NK-92 treated with Interleukin-12 subunit alpha and Interleukin-12 subunit beta, amount 100 ng/mL, for 24 hours (cell line): Measurements from ENCODE around the gene IDH2.
"Not testable (repeated sequence)": the region's sequence is repeated elsewhere in the genome, so short reads cannot be mapped to it uniquely, and the experiment has no call there.

Experiments
- DNase-seq: peaks from one replicate; lab custom pipeline; 2025; lab: John Stamatoyannopoulos, UW

Gene IDH2

DNA sequence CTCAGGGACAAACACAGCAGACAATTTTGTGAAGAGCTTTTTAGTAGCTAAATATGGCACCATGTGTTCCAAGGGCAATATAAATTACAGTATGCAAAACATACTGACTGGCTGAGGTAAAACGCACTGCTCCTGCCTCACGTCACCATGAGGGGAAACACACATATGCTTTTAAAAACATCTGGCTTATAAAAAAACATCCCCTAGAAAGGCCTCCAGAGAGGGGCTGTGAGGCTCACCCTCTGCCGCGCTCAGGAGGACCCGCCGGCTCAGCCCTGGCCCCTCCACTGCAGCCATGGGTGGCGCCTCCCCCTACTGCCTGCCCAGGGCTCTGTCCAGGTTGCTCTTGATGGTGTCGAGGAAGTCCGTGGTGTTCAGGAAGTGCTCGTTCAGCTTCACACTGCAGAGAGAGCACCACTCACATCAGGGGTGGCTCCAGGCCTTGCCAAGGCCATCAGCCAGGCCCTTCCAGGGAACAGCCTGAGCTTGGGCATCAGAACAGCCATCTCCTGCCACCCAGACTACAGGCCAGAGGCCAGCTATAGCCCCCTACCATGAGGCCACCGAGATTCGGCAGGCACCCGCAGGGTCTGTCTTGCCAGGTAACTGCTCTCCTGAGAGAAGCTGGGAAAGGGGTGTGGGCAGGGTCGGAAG is 18.2 kb downstream of the IDH2 start:
- no peak for DNase-seq

DNA sequence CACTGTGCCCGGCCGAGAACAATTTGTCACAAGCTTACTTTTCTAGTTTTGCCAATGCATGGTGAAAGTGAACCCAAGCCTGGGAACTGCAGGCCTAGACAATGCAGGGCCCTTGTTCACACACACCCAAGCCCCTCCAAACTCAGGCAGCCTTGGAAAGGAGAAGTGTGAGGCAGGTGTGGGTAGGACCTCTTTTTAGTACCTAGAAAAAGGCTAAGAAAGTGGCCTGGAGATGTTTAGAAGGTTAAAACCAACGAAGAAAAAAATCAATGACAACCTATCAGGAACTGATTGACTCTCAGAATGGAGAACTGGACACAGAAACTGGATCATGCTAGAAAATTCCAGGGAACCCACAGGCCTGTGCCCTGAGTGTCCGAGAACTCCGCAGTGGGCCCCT is 18.8 kb downstream of the IDH2 start:
- no peak for DNase-seq

DNA sequence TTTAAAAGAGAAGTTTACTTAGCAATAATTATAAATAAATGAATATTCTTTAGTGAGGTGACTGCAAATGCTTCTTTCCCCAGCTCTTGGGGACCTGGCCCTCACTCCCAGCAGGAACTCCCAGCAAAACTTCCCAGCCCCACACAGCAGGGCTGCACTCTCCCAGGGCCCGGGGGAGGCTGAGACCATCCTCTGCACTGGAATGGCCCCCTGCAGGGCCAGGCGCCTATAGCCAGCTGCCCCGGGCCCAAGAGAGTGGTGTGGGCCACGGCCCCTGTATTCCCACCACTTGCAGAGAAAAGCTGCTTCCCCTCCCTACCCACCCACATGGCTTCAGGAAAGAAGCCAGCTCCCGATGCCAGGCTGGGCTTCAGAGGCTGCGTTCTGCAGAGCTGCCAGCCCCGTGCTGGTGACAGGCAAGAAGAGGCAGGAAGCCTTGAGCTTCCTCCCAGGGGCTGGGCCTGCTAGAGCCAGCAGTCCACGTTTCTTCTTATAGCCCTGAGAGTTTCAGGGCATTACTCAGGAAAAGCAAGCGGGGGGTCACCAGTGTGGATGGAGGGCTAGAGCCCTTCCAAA is 20.0 kb downstream of the IDH2 start:
- DNase-seq: no peak

DNA sequence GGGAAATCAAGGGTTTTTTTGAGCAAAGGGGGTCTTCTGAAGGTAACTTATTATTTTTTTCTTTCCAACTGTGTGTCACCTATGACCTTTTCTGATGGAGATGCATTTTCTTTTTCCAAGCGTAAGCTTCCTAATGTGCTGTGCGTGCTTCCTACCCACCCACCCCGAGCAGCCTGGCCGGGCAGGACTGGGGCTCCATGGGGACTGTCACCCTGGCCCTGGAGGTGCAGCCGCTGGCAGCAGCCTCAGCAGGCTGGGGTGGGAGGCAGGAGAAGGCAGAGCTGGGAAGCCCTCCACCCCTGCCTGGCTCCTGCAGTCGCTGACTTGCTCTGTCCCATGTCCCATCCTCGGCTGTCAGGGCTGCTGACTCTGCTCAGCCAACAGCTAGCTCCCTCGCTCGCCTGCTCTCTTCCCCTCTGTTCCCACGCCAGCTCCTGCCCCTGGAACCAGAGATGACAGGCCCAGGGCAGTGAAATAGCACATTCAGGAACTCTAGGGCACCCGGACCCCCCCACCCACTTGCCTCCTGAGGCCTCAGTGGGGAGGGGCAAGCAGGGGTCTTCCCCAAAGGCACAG is 21.4 kb downstream of the IDH2 start:
- DNase-seq: no peak

DNA sequence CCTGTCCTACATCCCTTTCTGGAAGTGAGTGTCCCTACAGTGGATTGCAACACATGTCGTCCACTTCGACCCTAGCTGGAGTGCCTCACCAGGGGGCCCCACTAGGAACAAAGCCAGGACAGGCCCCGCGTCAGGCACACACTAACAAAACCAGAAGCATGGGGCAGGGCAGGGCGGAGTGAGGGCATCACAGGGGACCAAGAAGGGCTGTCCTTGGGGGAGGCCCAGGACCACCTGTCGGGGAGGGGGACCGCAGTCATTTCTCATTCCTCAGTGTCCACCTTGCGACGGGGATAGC is 21.9 kb downstream of the IDH2 start:
- DNase-seq: no peak

DNA sequence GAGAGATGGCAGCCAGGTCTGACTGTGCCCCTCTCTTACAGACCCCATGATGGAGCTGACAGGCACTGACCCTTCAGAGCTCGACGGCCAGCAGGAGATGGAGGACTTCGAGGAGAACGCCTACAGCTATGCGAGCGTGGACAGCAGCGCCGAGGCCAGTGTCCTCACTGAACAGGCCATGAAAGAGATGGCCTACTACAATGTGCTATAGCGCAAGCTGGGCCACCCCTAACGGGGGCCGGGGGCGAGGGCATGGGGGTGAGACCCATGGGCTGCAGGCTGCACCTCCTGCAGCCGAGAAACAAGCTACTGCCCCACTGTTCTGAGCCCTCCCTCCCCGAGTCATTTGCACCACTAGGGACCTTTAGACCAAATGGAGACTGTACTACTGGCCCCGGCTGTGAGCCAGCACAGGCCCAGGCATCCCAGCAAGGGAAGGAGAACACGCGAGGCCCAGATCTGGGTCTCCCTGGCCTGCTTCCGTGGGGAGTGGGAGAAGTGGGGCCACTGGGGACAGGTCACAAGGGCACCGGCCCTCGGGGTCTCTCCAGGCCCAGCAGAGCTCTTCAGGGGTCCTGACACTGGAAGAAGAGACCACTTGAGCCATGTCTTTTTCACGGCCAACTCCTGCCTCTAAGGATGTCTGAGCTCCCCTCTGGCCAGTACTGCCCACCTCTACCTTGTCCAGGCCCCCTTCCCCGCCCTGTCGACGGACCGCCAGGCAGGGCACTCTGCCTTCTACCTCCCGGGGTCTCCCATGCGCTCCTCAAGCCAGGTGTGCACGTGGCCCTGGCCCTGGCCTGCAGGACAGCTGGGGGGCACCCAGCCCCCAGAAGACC is 22.4 kb downstream of the IDH2 start:
- DNase-seq: no peak

DNA sequence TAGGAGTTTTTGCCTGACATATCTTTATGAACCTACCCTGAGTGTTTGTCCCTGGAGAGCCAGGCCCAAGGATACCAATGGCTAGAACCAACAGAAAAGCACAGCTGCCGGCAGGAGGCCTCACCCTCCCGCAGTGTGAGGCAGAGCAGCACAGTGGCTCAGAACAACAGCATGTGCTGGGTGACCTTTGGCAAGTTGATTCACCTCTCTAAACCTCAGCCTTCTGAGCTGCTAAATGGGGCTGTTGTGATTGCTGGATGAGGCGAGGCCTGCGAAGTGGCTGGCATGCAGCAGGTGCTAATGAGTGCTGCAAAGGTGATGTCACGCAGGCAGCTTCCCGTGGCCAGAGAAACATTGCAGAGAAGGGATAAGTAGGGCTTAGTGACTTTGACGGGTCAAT is 23.3 kb downstream of the IDH2 start:
- DNase-seq: no peak

DNA sequence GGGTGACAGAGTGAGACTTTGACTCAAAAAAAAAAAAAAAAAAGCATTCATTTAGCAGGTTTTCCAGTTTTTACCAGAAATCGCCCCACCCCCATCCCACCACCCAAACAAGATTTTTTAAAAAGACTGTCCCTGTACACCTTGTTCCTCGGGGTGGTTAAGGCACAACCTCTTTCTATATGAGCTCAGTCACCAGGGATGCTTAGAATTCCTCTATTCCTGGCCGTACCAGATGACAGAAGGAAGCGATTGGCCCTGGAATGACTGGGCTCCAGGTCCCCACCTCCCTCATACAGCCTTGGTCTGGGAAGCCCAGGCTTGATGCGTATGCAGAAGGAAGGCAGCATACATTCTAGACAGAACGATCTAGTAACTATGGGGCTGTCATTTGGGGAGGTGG is 25.6 kb downstream of the IDH2 start:
- no peak for DNase-seq

DNA sequence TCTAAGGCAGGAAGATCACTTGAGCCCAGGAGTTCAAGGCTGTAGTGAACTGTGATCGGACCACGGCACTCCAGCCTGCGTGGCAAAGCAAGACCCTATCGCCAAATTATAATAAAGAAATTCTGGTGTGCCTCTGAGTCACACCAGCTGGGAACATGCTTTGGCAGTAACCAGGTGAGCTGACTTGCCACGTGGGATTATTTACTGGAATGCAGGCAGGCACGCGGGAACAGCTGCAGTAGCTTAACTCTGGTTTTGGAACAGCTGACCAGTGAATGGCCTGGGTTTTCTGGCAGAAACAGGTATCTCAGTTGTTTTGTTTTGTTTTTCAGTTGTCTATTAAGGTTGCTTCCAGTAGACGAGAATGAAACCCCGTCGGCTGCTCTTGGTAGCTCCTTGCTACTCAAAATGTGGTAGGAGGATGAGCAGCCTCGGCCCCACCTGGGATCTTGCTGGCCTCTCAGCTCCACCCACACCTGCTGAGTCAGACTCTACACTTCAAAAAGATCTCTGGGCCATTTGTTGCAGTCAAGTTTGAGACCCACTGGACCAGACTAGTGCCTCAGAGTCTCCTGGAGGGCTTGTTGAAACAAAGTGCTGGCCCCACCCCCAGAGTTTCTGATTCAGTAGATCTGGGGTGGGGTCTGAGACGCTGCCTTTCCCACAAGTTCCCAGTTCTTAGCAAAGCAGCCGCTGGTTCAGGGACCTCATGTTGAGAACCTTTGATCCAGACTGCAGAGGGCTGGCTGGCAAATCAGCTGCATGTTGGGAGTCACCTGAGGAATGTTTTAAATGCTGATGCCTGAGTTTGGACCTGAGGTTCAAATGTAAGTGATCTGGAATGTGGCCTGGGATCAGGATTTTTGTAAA is 26.6 kb downstream of the IDH2 start:
- DNase-seq: no peak

DNA sequence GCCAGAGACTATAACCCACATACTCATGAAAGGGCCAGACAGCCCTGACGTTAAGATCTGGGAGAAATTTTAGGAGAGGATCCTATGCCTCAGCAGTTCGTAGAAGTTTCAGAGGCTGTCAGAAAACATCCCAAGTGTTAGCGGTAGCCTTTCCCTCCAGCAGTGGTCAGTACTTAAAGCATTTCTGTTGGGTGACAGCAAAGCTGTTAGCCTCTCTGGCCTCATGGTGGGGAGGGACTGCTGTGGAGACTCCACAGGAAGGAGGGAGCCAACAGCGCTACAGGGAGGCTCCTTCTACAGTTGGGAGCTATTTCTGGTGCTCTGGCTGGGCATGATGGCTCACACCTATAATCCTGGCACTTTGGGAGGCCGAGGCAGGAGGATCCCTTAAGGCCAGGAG is 27.4 kb downstream of the IDH2 start:
- DNase-seq: no peak

DNA sequence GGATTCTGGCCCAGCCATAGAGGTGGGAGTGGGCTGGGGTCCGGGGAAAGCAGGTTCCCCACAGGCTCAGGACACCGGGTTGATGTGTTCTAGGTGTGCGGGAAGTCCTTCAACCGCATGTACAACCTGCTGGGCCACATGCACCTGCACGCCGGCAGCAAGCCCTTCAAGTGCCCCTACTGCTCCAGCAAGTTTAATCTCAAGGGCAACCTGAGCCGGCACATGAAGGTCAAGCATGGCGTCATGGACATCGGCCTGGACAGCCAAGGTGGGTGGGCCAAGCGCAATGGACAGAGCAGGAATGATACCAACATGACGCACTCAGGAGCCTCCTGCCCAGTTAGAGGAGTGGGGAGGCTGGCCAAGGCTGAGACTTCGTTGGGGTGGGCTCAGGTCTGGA is 28.2 kb downstream of the IDH2 start:
- no peak for DNase-seq

DNA sequence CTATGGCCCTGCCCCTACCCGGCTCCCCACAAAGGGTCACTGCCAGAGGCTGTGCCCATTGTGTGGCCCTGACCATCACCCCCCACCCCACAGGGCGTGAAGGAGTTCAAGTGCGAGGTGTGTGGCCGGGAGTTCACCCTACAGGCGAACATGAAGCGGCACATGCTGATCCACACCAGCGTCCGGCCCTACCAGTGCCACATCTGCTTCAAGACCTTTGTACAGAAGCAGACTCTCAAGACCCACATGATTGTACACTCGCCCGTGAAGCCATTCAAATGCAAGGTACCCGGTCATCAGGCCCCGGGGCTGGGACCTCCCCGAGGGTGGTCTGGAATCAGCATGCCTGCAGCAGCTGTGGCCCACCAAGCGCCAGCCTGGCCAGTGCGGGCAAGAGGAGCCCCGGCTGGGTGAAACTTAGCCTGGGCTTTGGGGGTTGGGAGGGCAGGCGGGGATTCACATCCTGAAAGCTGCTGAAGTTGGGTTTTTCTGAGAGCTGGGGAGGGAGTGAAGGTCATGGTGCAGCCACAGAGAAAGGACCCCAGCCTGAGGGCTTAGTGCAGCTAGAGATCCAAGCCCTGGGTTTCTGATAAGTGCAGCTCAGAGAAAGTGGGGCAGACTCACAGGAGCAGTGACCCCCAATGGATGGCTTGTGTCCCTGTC is 29.2 kb downstream of the IDH2 start:
- no peak for DNase-seq

DNA sequence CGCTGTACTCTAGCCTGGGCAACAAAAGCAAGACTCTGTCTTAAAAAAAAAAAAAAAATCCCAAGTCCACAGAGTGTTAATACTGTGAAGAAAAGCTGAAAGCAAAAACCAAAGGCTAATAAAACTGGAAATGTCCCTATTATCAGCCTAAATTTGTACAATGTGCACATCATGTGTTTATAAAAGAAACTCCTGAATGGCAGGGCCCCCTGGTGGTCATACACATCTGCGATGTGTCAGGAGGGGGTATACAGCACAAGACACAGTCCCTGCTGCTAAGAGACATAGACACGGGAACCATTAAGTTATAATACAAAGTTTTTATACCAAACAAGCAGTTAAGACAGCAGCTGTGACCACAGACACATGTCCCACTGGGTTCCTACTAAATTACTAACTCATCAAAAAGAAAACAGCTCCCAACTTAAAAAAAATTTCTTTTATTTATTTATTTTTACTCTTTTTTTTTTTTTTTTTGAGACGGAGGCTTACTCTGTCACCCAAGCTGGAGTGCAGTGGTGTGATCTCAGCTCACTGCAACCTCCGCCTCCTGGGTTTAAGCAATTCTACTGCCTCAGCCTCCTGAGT is 31.0 kb downstream of the IDH2 start:
- peak; percentile 50 for DNase-seq

DNA sequence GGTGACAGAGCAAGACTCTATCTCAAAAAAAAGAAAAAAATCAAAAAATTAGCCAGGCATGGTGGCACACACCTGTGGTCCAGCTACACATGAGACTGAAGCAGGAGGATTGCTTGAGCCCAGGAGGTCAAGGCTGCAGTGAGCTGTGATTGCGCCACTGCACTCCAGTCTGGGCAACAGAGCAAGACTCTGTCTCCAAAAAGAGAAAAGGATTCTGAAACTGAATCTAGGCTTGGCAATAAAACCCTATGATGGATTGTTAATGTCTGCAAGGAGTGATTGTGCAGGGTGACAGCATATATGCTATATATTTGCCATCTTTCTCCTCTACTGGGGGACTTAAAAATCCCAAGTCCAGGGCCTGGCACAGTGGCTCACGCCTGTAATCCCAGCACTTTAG is 31.6 kb downstream of the IDH2 start:
- not testable (repeated sequence) for DNase-seq

DNA sequence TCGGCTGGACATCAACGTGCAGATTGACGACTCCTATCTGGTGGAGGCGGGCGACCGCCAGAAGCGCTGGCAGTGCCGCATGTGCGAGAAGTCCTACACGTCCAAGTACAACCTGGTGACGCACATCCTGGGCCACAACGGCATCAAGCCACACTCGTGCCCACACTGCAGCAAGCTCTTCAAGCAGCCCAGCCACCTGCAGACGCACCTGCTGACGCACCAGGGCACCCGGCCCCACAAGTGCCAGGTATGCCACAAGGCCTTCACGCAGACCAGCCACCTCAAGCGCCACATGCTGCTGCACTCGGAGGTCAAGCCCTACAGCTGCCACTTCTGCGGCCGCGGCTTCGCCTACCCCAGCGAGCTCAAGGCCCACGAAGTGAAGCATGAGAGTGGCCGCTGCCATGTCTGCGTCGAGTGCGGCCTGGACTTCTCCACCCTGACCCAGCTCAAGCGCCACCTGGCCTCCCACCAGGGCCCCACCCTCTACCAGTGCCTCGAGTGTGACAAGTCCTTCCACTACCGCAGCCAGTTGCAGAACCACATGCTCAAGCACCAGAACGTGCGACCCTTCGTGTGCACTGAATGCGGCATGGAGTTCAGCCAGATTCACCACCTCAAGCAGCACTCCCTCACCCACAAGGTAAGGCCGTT is 34.2 kb downstream of the IDH2 start:
- DNase-seq: no peak

DNA sequence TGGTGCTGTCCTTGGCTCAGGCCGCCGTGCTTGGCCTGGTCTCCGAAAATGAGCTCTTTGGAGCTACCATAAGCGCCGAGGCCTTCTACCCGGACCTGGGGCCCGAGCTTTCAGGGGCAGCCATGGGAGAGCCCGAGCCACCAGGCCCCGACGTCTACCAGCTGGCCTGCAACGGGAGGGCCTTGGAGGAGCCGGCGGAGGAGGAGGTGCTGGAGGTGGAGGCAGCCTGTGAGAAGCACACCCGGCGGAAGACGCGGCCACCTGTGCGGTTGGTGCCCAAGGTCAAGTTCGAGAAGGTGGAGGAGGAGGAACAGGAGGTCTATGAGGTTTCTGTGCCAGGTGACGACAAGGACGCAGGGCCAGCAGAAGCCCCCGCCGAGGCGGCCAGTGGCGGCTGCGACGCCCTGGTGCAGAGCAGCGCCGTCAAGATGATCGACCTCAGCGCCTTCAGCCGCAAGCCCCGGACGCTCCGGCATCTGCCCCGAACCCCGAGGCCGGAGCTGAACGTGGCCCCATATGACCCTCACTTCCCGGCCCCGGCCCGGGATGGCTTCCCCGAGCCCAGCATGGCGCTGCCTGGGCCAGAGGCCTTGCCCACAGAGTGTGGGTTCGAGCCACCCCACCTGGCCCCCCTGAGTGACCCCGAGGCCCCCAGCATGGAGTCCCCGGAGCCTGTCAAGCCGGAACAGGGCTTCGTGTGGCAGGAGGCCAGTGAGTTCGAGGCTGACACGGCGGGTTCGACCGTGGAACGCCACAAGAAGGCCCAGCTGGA is 34.9 kb downstream of the IDH2 start:
- DNase-seq: no peak

DNA sequence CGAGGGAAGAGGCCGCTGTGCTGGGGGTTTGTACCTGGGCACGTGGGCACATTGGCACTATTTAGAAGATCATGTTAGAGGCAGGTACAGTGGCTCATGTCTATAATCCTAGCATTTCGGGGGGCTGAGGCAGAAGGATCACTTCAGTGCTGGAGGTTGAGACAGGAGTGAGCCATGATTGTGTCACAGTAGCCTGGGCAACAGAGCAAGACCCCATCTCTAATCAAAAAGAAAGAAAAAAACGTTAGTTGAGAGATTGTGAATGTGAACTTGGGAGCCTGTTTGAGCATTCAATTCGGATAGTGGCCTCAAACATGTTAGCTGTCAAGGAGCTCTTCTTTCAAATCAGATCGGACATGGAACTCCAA is 36.6 kb downstream of the IDH2 start:
- no peak for DNase-seq

DNA sequence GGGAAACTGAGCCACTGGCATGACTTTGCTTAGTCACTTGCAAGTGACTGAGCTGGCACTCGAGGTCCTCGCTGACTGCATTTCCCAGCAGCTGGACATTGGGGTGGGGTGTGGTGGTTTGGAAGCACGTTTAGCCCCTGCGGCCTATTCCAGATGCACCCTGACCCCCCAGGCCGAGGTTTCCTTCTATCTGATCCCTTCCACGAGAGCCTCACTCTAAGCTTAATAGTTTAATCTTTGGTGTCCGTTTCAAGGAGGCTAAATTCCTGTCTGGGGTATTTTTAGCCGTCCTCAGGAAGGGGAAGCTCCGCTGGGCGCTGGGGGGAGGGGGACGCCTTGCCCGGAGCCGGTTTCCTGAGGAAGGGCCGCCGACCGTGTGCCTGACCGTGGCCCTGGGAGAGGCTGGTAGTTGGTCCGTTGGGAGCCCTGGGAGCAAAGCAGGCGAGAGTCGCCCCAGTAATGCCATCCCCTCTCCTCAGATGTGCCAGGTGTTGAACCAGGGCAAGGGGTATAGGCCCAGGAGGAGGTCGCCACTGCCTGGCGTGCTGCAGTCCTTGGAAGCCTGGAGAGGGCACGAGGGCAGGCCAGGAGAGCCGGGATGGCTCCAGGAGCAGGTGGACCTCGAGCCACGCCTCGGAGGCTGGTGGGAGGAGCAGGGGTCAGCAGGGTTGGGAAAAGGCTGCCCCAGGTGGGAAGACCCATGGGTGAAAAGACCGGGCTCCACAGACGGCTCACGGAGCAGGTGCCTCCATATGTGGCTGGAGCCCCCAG is 37.2 kb downstream of the IDH2 start:
- DNase-seq: no peak

DNA sequence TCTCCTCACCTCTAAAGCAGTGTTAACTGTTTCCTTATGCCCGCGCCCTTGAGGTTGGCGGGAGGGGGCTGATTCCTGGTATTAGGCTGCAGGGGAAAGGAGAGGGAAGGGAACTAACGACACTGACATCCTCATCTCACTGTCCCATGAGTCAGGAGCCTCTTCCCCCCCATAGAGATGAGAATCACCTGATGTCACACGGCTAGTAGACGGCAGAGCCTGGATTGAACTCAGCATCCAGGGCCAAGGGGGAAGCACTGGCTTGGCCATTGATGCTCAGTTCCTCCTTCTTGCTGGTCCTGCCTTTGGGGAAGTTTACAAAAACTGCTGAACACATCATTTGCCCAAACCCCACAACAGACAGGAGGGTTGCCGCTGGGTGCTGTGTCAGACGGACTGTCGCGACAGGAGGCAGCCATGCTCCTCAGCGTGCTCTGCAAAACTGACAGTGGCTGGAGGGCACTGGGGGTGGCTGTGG is 38.5 kb downstream of the IDH2 start:
- DNase-seq: no peak
